DND-41 (cell line): ENCODE data around the gene LRTM2.

Experiments
- ATAC-seq: fragments of 200-7000 bp; cut with Tn5 transposase; 3 replicates; pipeline ENCODE4 v1.9.1; 2021; ENCODE audit warnings: low read depth; ENCODE audit not compliant: insufficient read depth
- DNase-seq: peaks from one replicate; pipeline ENCODE4 v3.0.0-alpha.2; 2020
- H2AFZ ChIP-seq: 2 replicates; pipeline ENCODE4 v1.6.0; 2012; ENCODE audit warnings: low read depth, low read length
- H3K27ac ChIP-seq: 2 replicates; pipeline ENCODE4 v1.5.1; 2012; ENCODE audit warnings: low read length, inconsistent platforms
- H3K27me3 ChIP-seq: fragments of 200-600 bp; sonication (generic); 2 replicates; pipeline ENCODE4 v1.6.0; 2012; ENCODE audit warnings: low read length, mild to moderate bottlenecking, inconsistent platforms; ENCODE audit not compliant: insufficient read depth, poor library complexity
- H3K36me3 ChIP-seq: 2 replicates; pipeline ENCODE4 v1.5.1; 2012; ENCODE audit warnings: low read length, inconsistent platforms; ENCODE audit not compliant: insufficient read depth
- H3K4me1 ChIP-seq: 2 replicates; pipeline ENCODE4 v1.5.1; 2012; ENCODE audit warnings: mild to moderate bottlenecking, low read length; ENCODE audit not compliant: insufficient read depth
- H3K4me2 ChIP-seq: 2 replicates; pipeline ENCODE4 v1.6.0; 2012; ENCODE audit warnings: mild to moderate bottlenecking, moderate library complexity, low read length, inconsistent platforms; ENCODE audit not compliant: insufficient read depth
- H3K4me3 ChIP-seq, 2 experiments: fragments of 200-600 bp in 1 of 2; shearing (Covaris generic) in 1 of 2; 2 replicates each; pipeline ENCODE4 v1.5.1; 2012 to 2016; ENCODE audit warnings: inconsistent platforms in 2 of 2, low read length in 2 of 2, mild to moderate bottlenecking in 2 of 2, low read depth in 1 of 2, moderate library complexity in 1 of 2
- H3K79me2 ChIP-seq: 2 replicates; pipeline ENCODE4 v1.6.0; 2012; ENCODE audit warnings: low read length, inconsistent platforms; ENCODE audit not compliant: insufficient read depth
- H3K9ac ChIP-seq: 2 replicates; pipeline ENCODE4 v1.6.0; 2012; ENCODE audit warnings: low read depth, mild to moderate bottlenecking, inconsistent platforms, low read length, moderate library complexity
- H3K9me3 ChIP-seq: 2 replicates; pipeline ENCODE4 v1.5.1; 2012; ENCODE audit warnings: low read length, moderate library complexity, mild to moderate bottlenecking, inconsistent platforms; ENCODE audit not compliant: insufficient read depth, severe bottlenecking
- H4K20me1 ChIP-seq: 2 replicates; pipeline ENCODE4 v1.6.0; 2012; ENCODE audit warnings: low read length; ENCODE audit not compliant: insufficient read depth
- EZH2 ChIP-seq: IDR thresholded peaks from 3 replicates; pipeline ENCODE4 v1.6.1; 2012; ENCODE audit warnings: borderline replicate concordance, low read depth, mild to moderate bottlenecking, moderate library complexity, low read length, inconsistent platforms; ENCODE audit not compliant: severe bottlenecking
- TF ChIP-seq, protein P1 (sequence below): IDR thresholded peaks from 2 replicates; pipeline ENCODE4 v1.5.1; 2012; ENCODE audit warnings: borderline replicate concordance, low read length, moderate library complexity, mild to moderate bottlenecking; ENCODE audit not compliant: poor library complexity, severe bottlenecking; ENCODE audit errors: extremely low read depth

LRTM2 gene

DNA sequence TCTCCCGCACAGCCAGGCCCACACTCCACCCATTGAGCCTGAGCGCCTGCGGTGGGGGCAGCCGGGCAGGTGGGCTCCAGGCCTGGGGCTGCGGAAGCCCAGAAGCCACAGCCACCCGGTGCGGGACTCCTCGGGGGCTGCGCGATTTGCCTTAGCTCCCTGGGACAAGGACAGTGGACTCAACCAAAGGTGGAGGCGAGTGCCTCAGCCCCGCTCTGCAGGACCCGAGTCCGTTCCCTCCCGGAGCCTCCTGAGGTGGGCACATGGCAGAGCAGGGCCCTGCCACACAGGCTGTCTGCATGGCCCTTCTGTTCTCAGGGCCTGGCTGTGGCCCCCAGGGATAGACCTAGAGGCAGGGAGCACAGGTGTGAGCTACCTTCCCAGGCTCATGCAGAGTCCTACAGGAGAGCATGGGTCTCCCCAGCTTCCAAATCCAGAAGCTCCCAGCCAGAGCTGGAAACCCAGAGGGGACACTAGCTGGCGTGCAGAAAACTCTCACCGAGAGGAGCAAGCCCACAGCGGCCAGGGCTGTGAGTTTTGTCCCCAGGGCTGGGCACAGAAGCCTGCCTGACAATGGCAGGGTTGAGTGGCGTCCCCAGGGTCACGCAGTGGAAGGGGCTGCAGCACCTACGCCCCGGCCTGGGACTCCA, 22.2 kb upstream of the LRTM2 start:
- no peak overlapping the region for H3K4me2 ChIP-seq
- H3K27ac ChIP-seq, result no peak overlapping the region
- no peaks in the 10 kb centered on the region for H3K79me2 ChIP-seq
- H3K4me1 ChIP-seq, result peaks cover 18% of the 10 kb centered on the region
- no peak overlapping the region for H3K4me3 ChIP-seq
- no peaks in the 10 kb centered on the region for H3K36me3 ChIP-seq
- no peak overlapping the region for H3K9ac ChIP-seq
- no peaks in the 10 kb centered on the region; the same call in 1 of the 2 replicates for H4K20me1 ChIP-seq
- no peaks in the 10 kb centered on the region for H3K27me3 ChIP-seq
- H2AFZ ChIP-seq, result no peak overlapping the region
- DNase-seq (no peak), ATAC-seq (no peak)
- no peak for TF ChIP-seq EZH2
- TF ChIP-seq, protein P1, sequence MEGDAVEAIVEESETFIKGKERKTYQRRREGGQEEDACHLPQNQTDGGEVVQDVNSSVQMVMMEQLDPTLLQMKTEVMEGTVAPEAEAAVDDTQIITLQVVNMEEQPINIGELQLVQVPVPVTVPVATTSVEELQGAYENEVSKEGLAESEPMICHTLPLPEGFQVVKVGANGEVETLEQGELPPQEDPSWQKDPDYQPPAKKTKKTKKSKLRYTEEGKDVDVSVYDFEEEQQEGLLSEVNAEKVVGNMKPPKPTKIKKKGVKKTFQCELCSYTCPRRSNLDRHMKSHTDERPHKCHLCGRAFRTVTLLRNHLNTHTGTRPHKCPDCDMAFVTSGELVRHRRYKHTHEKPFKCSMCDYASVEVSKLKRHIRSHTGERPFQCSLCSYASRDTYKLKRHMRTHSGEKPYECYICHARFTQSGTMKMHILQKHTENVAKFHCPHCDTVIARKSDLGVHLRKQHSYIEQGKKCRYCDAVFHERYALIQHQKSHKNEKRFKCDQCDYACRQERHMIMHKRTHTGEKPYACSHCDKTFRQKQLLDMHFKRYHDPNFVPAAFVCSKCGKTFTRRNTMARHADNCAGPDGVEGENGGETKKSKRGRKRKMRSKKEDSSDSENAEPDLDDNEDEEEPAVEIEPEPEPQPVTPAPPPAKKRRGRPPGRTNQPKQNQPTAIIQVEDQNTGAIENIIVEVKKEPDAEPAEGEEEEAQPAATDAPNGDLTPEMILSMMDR, result no peak
- no peaks in the 10 kb centered on the region for H3K9me3 ChIP-seq

DNA sequence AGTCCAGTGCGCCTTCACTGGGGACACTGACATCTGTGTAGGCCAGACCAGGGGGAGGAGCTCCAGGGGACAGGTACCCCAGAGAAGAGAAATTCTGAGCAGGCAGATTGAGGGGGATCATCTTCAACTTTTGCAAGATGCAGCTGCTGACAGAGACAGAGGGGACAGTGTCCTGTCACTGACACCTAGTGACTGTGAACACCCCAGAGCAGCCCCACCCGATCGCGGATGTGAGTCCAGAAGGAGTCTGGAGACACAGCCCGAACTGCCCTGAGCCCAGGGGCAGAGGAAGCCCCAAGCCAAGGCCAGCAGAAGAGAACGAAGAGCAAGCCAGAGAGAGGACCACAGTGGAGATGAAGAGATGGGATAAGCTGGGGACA, 21.7 kb upstream of the LRTM2 start:
- H3K9me3 ChIP-seq, result no peaks in the 10 kb centered on the region

DNA sequence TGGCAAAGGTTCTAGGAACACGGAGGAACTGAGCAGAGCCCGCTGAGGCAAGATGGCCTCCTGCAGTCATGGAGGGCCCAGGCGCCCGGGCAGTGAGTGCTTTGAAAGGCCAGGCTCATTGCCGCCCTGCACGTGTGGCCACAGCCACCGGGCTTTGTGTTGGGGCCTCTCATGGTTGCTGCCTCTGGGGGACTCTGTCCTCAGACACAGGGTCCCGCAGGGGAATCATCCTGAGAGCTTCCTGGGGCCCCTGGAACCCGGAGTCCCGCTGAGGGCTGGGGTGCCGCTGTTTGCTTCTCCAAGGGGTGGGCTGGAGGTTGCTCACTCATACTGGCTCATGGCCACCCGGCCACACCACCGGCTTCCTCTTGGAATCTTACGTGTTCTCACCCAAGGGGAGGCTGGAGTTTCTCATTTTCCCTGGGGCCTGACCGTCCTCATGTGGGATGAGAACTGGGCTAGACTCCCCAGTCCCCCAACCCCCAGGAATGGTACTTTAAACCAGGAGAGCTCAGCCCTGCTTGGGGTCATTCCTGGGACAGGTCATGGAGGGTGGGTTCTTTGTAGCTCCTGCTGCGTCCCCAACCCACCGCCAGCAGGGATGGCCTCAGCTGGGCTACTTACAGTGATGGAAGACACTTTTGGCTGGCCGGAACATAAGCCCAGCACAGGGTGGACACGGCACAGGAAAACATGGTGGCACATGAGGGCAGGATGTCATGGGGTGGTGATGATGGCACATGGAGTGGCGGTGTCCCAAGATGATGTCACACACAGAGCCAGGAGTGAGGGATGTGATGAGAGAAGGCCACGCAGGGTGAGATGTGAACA, 21.1 kb upstream of the LRTM2 start:
- DNase-seq (no peak), ATAC-seq (no peak)
- no peak for TF ChIP-seq EZH2
- TF ChIP-seq, protein P1, result no peak
- H3K4me1 ChIP-seq, result peaks cover 18% of the 10 kb centered on the region
- no peak overlapping the region for H2AFZ ChIP-seq
- H3K4me2 ChIP-seq, result no peak overlapping the region
- H3K36me3 ChIP-seq, result no peaks in the 10 kb centered on the region
- H3K27ac ChIP-seq, result no peak overlapping the region
- H4K20me1 ChIP-seq, result no peaks in the 10 kb centered on the region; the same call in 1 of the 2 replicates
- H3K9ac ChIP-seq, result no peak overlapping the region
- H3K4me3 ChIP-seq, result no peak overlapping the region
- H3K9me3 ChIP-seq, result no peaks in the 10 kb centered on the region
- no peaks in the 10 kb centered on the region for H3K79me2 ChIP-seq
- no peaks in the 10 kb centered on the region for H3K27me3 ChIP-seq

More for the DNA sequence above, 21.7 kb upstream of the LRTM2 start:
- no peak for TF ChIP-seq EZH2
- TF ChIP-seq, protein P1, result no peak
- no peak overlapping the region for H3K4me3 ChIP-seq
- H3K27ac ChIP-seq, result no peak overlapping the region
- no peaks in the 10 kb centered on the region; the same call in 1 of the 2 replicates for H4K20me1 ChIP-seq
- H3K27me3 ChIP-seq, result no peaks in the 10 kb centered on the region
- H3K9ac ChIP-seq, result no peak overlapping the region
- no peaks in the 10 kb centered on the region for H3K36me3 ChIP-seq
- peaks cover 18% of the 10 kb centered on the region for H3K4me1 ChIP-seq
- DNase-seq (no peak), ATAC-seq (no peak)
- H3K79me2 ChIP-seq, result no peaks in the 10 kb centered on the region
- no peak overlapping the region for H2AFZ ChIP-seq
- H3K4me2 ChIP-seq, result no peak overlapping the region
